ENCODE results near the gene PRSS58. TPM values are rescaled to one million over a fixed set of nuclear protein-coding genes. Genes with fewer than 3 reads are reported as not detected.

PRSS58 gene
- total and polyA plus RNA-seq, 2 of the 8 experiments (the other 6 are each of a cell fraction or from before 2014, with no cell fraction given), result not detected

- TF ChIP-seq, protein P1, sequence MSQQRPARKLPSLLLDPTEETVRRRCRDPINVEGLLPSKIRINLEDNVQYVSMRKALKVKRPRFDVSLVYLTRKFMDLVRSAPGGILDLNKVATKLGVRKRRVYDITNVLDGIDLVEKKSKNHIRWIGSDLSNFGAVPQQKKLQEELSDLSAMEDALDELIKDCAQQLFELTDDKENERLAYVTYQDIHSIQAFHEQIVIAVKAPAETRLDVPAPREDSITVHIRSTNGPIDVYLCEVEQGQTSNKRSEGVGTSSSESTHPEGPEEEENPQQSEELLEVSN (IDR thresholded peaks at IDR 0.05), result no peak
- no peak for TF ChIP-seq SIN3A (conservative IDR thresholded peaks at IDR 0.05 in 1 of 2, IDR thresholded peaks at IDR 0.05 in 1 of 2; ENCODE audit: low read depth in 1 of 2, low read length in 2 of 2)
These were observed 5.9 kb upstream of the PRSS58 start (continued) for GRCh38 chr7:142263598-142264380.
